ENCODE measurements around the gene DPCD.

The DPCD gene

GRCh38 chr10:101578803-101579515 is 9.2 kb upstream of the DPCD start:
- H3K4me1 ChIP-seq (ENCODE audit: control insufficient read depth in 2 of 2, insufficient read depth in 1 of 2, low read depth in 1 of 2, low read length in 2 of 2) = peaks cover 0 to 13% of the 10 kb centered on the region in 2 donors
- peak overlapping the region; percentile 31 for H3K23ac ChIP-seq (ENCODE audit: low read depth, low read length, poor library complexity)
- H3K9ac ChIP-seq (ENCODE audit: low read depth, low read length, poor library complexity) = no peak overlapping the region
- no peak overlapping the region for H2BK12ac ChIP-seq (ENCODE audit: low read length)
- no peak overlapping the region for H3K4me3 ChIP-seq (ENCODE audit: low read length in 2 of 2)
- no peaks in the 10 kb centered on the region for H3K79me1 ChIP-seq (ENCODE audit: low read depth, low read length)
- no peak overlapping the region for H3K4me2 ChIP-seq (ENCODE audit: insufficient read depth, low read length, poor library complexity, severe bottlenecking)
- no peak overlapping the region for H2BK15ac ChIP-seq (ENCODE audit: low read length)
- no peak overlapping the region for H3K14ac ChIP-seq (ENCODE audit: low read length)
- H3K18ac ChIP-seq (ENCODE audit: low read length) = no peak overlapping the region
- no peak overlapping the region for H2AFZ ChIP-seq (ENCODE audit: low read length)
- no peak overlapping the region for H4K8ac ChIP-seq (ENCODE audit: low read depth, low read length)
- WGBS, 2 donors (ENCODE audit: extremely low coverage in 2 of 2, insufficient read length in 2 of 2, insufficient replicate concordance in 1 of 2) = no CpG with 5 or more reads among the region's 13 CpGs
- H2AK5ac ChIP-seq (ENCODE audit: low read depth, low read length) = no peak overlapping the region
- no peak overlapping the region for H3K4ac ChIP-seq (ENCODE audit: low read length)
- H2BK5ac ChIP-seq (ENCODE audit: low read length) = no peak overlapping the region
- peaks cover 25 to 47% of the 10 kb centered on the region in 2 donors for H3K36me3 ChIP-seq (replicated peaks in 1 of 2; ENCODE audit: control insufficient read depth in 2 of 2, insufficient read depth in 2 of 2, low read length in 2 of 2)
- DNase-seq (ENCODE audit: low spot score) = no peak
- H3K27me3 ChIP-seq (ENCODE audit: control insufficient read depth in 3 of 3, insufficient read depth in 3 of 3, low read depth in 1 of 3, low read length in 3 of 3) = no peaks in the 10 kb centered on the region
- H3K27ac ChIP-seq (replicated peaks; ENCODE audit: low read length) = no peak overlapping the region
- no peak overlapping the region for H2BK120ac ChIP-seq (ENCODE audit: low read depth, low read length)
- H4K91ac ChIP-seq (ENCODE audit: low read depth, low read length, poor library complexity) = no peak overlapping the region
- no peaks in the 10 kb centered on the region for H3K9me3 ChIP-seq (replicated peaks in 1 of 2; ENCODE audit: control insufficient read depth in 2 of 2, insufficient read depth in 1 of 2, low read depth in 1 of 2, low read length in 2 of 2)

GRCh38 chr10:101579516-101579870 is 8.6 kb upstream of the DPCD start:
- DNase-seq (ENCODE audit: low spot score) = no peak
- H2AK5ac ChIP-seq (ENCODE audit: low read depth, low read length) = no peak overlapping the region
- H4K91ac ChIP-seq (ENCODE audit: low read depth, low read length, poor library complexity) = no peak overlapping the region
- no peak overlapping the region for H2BK5ac ChIP-seq (ENCODE audit: low read length)
- H3K36me3 ChIP-seq (replicated peaks in 1 of 2; ENCODE audit: control insufficient read depth in 2 of 2, insufficient read depth in 2 of 2, low read length in 2 of 2) = peaks cover 25 to 50% of the 10 kb centered on the region in 2 donors
- no peak overlapping the region for H3K27ac ChIP-seq (replicated peaks; ENCODE audit: low read length)
- H3K14ac ChIP-seq (ENCODE audit: low read length) = no peak overlapping the region
- H3K18ac ChIP-seq (ENCODE audit: low read length) = no peak overlapping the region
- H3K4ac ChIP-seq (ENCODE audit: low read length) = no peak overlapping the region
- peaks cover 0 to 12% of the 10 kb centered on the region in 2 donors for H3K4me1 ChIP-seq (ENCODE audit: control insufficient read depth in 2 of 2, insufficient read depth in 1 of 2, low read depth in 1 of 2, low read length in 2 of 2)
- no peak overlapping the region for H3K4me2 ChIP-seq (ENCODE audit: insufficient read depth, low read length, poor library complexity, severe bottlenecking)
- H3K23ac ChIP-seq (ENCODE audit: low read depth, low read length, poor library complexity) = peak overlapping the region; percentile 31
- no peaks in the 10 kb centered on the region for H3K79me1 ChIP-seq (ENCODE audit: low read depth, low read length)
- WGBS, 2 donors (ENCODE audit: extremely low coverage in 2 of 2, insufficient read length in 2 of 2, insufficient replicate concordance in 1 of 2) = no CpG with 5 or more reads among the region's 12 CpGs
- no peaks in the 10 kb centered on the region for H3K27me3 ChIP-seq (ENCODE audit: control insufficient read depth in 3 of 3, insufficient read depth in 3 of 3, low read depth in 1 of 3, low read length in 3 of 3)
- H2BK12ac ChIP-seq (ENCODE audit: low read length) = no peak overlapping the region
- no peak overlapping the region for H2BK120ac ChIP-seq (ENCODE audit: low read depth, low read length)
- H3K4me3 ChIP-seq (ENCODE audit: low read length in 2 of 2) = no peak overlapping the region
- no peaks in the 10 kb centered on the region for H3K9me3 ChIP-seq (replicated peaks in 1 of 2; ENCODE audit: control insufficient read depth in 2 of 2, insufficient read depth in 1 of 2, low read depth in 1 of 2, low read length in 2 of 2)
- H3K9ac ChIP-seq (ENCODE audit: low read depth, low read length, poor library complexity) = no peak overlapping the region
- H4K8ac ChIP-seq (ENCODE audit: low read depth, low read length) = no peak overlapping the region
- H2BK15ac ChIP-seq (ENCODE audit: low read length) = no peak overlapping the region
- H2AFZ ChIP-seq (ENCODE audit: low read length) = no peak overlapping the region

GRCh38 chr10:101580486-101581399 is 7.4 kb upstream of the DPCD start:
- H2BK15ac ChIP-seq (ENCODE audit: low read length) = no peak overlapping the region
- H3K27ac ChIP-seq (replicated peaks; ENCODE audit: low read length) = no peak overlapping the region
- no CpG with 5 or more reads among the region's 10 CpGs for WGBS, 2 donors (ENCODE audit: extremely low coverage in 2 of 2, insufficient read length in 2 of 2, insufficient replicate concordance in 1 of 2)

GRCh38 chr10:101585841-101586240 is 2.3 kb upstream of the DPCD start:
- H2AK5ac ChIP-seq (ENCODE audit: low read depth, low read length) = no peak overlapping the region
- no CpG with 5 or more reads among the region's 9 CpGs for WGBS, 2 donors (ENCODE audit: extremely low coverage in 2 of 2, insufficient read length in 2 of 2, insufficient replicate concordance in 1 of 2)
- H3K27ac ChIP-seq (replicated peaks; ENCODE audit: low read length) = no peak overlapping the region

More at GRCh38 chr10:101580486-101581399, 7.4 kb upstream of the DPCD start:
- H3K4me1 ChIP-seq (ENCODE audit: control insufficient read depth in 2 of 2, insufficient read depth in 1 of 2, low read depth in 1 of 2, low read length in 2 of 2) = peaks cover 0 to 11% of the 10 kb centered on the region in 2 donors
- no peak for DNase-seq (ENCODE audit: low spot score)
- H3K14ac ChIP-seq (ENCODE audit: low read length) = no peak overlapping the region
- H3K4ac ChIP-seq (ENCODE audit: low read length) = no peak overlapping the region
- no peak overlapping the region for H2BK120ac ChIP-seq (ENCODE audit: low read depth, low read length)
- H2BK12ac ChIP-seq (ENCODE audit: low read length) = no peak overlapping the region
- no peaks in the 10 kb centered on the region for H3K9me3 ChIP-seq (replicated peaks in 1 of 2; ENCODE audit: control insufficient read depth in 2 of 2, insufficient read depth in 1 of 2, low read depth in 1 of 2, low read length in 2 of 2)
- no peak overlapping the region for H4K91ac ChIP-seq (ENCODE audit: low read depth, low read length, poor library complexity)
- H3K4me2 ChIP-seq (ENCODE audit: insufficient read depth, low read length, poor library complexity, severe bottlenecking) = no peak overlapping the region
- H3K4me3 ChIP-seq (ENCODE audit: low read length in 2 of 2) = no peak overlapping the region
- no peak overlapping the region for H2AFZ ChIP-seq (ENCODE audit: low read length)
- H3K18ac ChIP-seq (ENCODE audit: low read length) = no peak overlapping the region
- H2BK5ac ChIP-seq (ENCODE audit: low read length) = no peak overlapping the region
- H3K27me3 ChIP-seq (ENCODE audit: control insufficient read depth in 3 of 3, insufficient read depth in 3 of 3, low read depth in 1 of 3, low read length in 3 of 3) = no peaks in the 10 kb centered on the region
- peak overlapping the region; percentile 6 for H2AK5ac ChIP-seq (ENCODE audit: low read depth, low read length)
- no peak overlapping the region for H4K8ac ChIP-seq (ENCODE audit: low read depth, low read length)
- H3K36me3 ChIP-seq (replicated peaks in 1 of 2; ENCODE audit: control insufficient read depth in 2 of 2, insufficient read depth in 2 of 2, low read length in 2 of 2) = peaks cover 31 to 61% of the 10 kb centered on the region in 2 donors
- peak overlapping the region; percentile 54 for H3K9ac ChIP-seq (ENCODE audit: low read depth, low read length, poor library complexity)
- no peaks in the 10 kb centered on the region for H3K79me1 ChIP-seq (ENCODE audit: low read depth, low read length)
- no peak overlapping the region for H3K23ac ChIP-seq (ENCODE audit: low read depth, low read length, poor library complexity)

More at GRCh38 chr10:101585841-101586240, 2.3 kb upstream of the DPCD start:
- Histone ChIP-seq H3K9me3 (replicated peaks in 1 of 2; ENCODE audit: control insufficient read depth in 2 of 2, insufficient read depth in 1 of 2, low read depth in 1 of 2, low read length in 2 of 2) (no peaks in the 10 kb centered on the region), H2AFZ (ENCODE audit: low read length) (no peak overlapping the region), H3K27me3 (ENCODE audit: control insufficient read depth in 3 of 3, insufficient read depth in 3 of 3, low read depth in 1 of 3, low read length in 3 of 3) (no peaks in the 10 kb centered on the region), H2BK120ac (ENCODE audit: low read depth, low read length) (no peak overlapping the region), H3K18ac (ENCODE audit: low read length) (no peak overlapping the region), H3K4me3 (ENCODE audit: low read length in 2 of 2) (no peak overlapping the region), H3K36me3 (replicated peaks in 1 of 2; ENCODE audit: control insufficient read depth in 2 of 2, insufficient read depth in 2 of 2, low read length in 2 of 2) (peaks cover 16 to 35% of the 10 kb centered on the region in 2 donors), H4K91ac (ENCODE audit: low read depth, low read length, poor library complexity) (no peak overlapping the region), H2BK15ac (ENCODE audit: low read length) (no peak overlapping the region), H3K79me1 (ENCODE audit: low read depth, low read length) (peaks cover 4% of the 10 kb centered on the region), H2BK12ac (ENCODE audit: low read length) (no peak overlapping the region), H3K4me1 (ENCODE audit: control insufficient read depth in 2 of 2, insufficient read depth in 1 of 2, low read depth in 1 of 2, low read length in 2 of 2) (peaks cover 3 to 11% of the 10 kb centered on the region in 2 donors), H3K14ac (ENCODE audit: low read length) (no peak overlapping the region), H2BK5ac (ENCODE audit: low read length) (no peak overlapping the region), H3K4me2 (ENCODE audit: insufficient read depth, low read length, poor library complexity, severe bottlenecking) (no peak overlapping the region), H3K9ac (ENCODE audit: low read depth, low read length, poor library complexity) (no peak overlapping the region), H4K8ac (ENCODE audit: low read depth, low read length) (no peak overlapping the region), H3K4ac (ENCODE audit: low read length) (no peak overlapping the region), H3K23ac (ENCODE audit: low read depth, low read length, poor library complexity) (no peak overlapping the region)
- DNase-seq (ENCODE audit: low spot score) = no peak
